ENCODE data around the gene TMEM44.

DNA sequence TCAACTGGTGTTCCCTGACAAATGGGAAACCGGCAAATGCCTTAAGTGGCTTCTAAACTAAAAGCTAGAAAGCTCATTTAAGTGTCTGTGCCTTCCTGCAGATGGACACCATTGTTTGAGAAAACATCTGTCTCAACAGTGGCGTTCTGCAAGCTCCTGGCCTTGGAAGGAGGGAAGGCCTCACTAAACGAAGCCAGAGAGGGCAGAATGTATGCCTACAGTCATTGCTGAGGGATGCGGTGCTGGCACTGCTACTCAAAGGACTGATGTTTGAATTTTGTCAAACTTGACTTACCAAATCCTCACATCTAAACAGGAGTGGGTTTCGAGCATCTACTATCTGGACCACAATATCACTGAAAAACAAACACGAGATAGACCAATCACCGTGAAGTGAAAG lies 26.6 kb upstream of the TMEM44 start:
- TF ChIP-seq EZH2 (IDR thresholded peaks at IDR 0.05; ENCODE audit: borderline replicate concordance, low read depth, low read length), result no peak
- TF ChIP-seq, protein P1, sequence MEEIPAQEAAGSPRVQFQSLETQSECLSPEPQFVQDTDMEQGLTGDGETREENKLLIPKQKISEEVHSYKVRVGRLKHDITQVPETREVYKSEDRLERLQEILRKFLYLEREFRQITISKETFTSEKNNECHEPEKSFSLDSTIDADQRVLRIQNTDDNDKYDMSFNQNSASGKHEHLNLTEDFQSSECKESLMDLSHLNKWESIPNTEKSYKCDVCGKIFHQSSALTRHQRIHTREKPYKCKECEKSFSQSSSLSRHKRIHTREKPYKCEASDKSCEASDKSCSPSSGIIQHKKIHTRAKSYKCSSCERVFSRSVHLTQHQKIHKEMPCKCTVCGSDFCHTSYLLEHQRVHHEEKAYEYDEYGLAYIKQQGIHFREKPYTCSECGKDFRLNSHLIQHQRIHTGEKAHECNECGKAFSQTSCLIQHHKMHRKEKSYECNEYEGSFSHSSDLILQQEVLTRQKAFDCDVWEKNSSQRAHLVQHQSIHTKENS (CRISPR knock-in tag; IDR thresholded peaks at IDR 0.05), result no peak
- no peak for TF ChIP-seq RAD21 (CRISPR knock-in tag; conservative IDR thresholded peaks at IDR 0.05 in 1 of 2, IDR thresholded peaks at IDR 0.05 in 1 of 2)
- TF ChIP-seq FOXA1 (IDR thresholded peaks at IDR 0.05; ENCODE audit: borderline replicate concordance), result no peak
- TF ChIP-seq GTF2F1 (IDR thresholded peaks at IDR 0.05; ENCODE audit: low read depth, low read length), result no peak
- TF ChIP-seq HDGF (IDR thresholded peaks at IDR 0.05), result no peak
- TF ChIP-seq NFIC (IDR thresholded peaks at IDR 0.05), result no peak
- TF ChIP-seq FOXM1 (IDR thresholded peaks at IDR 0.05; ENCODE audit: low read depth), result no peak
- TF ChIP-seq FOXM1 (CRISPR knock-in tag; IDR thresholded peaks at IDR 0.05; ENCODE audit: low read depth), result no peak
- no peak for TF ChIP-seq MCM3 (IDR thresholded peaks at IDR 0.05)
- TF ChIP-seq CREM (IDR thresholded peaks at IDR 0.05; ENCODE audit: low read depth), result no peak
- no peak for TF ChIP-seq ZFX (CRISPR knock-in tag; IDR thresholded peaks at IDR 0.05)
- TF ChIP-seq ZKSCAN1 (IDR thresholded peaks at IDR 0.05; ENCODE audit: low read depth, low read length), result no peak
- no peak for TF ChIP-seq ARID1B (IDR thresholded peaks at IDR 0.05)
- TF ChIP-seq PTRF (tag; IDR thresholded peaks at IDR 0.05), result no peak
